HG02943 (cell line): Measurements from ENCODE around the gene GALNT5.
"Not testable (repeated sequence)": the region's sequence is repeated elsewhere in the genome, so short reads cannot be mapped to it uniquely, and the experiment has no call there.

Experiments used
- ATAC-seq: cut with Tn5 transposase; IDR thresholded peaks from one replicate; pipeline ENCODE4 v1.9.1; 2021; ENCODE audit warnings: mild to moderate bottlenecking, low read depth, moderate library complexity; ENCODE audit not compliant: unreplicated experiment

GALNT5 gene

GRCh38 chr2:157250836-157251235 lies 6.7 kb upstream of the GALNT5 start:
- no peak for ATAC-seq

GRCh38 chr2:157251932-157252331 lies 5.6 kb upstream of the GALNT5 start:
- ATAC-seq, result no peak

- no peak for ATAC-seq
These were observed 5.0 kb upstream of the GALNT5 start for GRCh38 chr2:157252529-157252928.

GRCh38 chr2:157254041-157254440 lies 3.5 kb upstream of the GALNT5 start:
- no peak for ATAC-seq

- ATAC-seq, result no peak
These were observed 1.8 kb upstream of the GALNT5 start for GRCh38 chr2:157255746-157256145.

- ATAC-seq, result peak; percentile 99
These were observed 879 bp upstream of the GALNT5 start for GRCh38 chr2:157256626-157257025.

- no peak for ATAC-seq
These were observed 1.2 kb downstream of the GALNT5 start for GRCh38 chr2:157258520-157259326.

- no peak for ATAC-seq
These were observed 1.9 kb downstream of the GALNT5 start for GRCh38 chr2:157259386-157259785.

GRCh38 chr2:157259960-157260359 lies 2.5 kb downstream of the GALNT5 start:
- no peak for ATAC-seq

GRCh38 chr2:157260533-157261198 lies 3.2 kb downstream of the GALNT5 start:
- ATAC-seq, result no peak

- no peak for ATAC-seq
These were observed 3.8 kb downstream of the GALNT5 start for GRCh38 chr2:157261199-157261782.

- no peak for ATAC-seq
These were observed 4.7 kb downstream of the GALNT5 start for GRCh38 chr2:157262248-157262647.

GRCh38 chr2:157264099-157264498 lies 6.6 kb downstream of the GALNT5 start:
- no peak for ATAC-seq

- no peak for ATAC-seq
These were observed 8.3 kb downstream of the GALNT5 start for GRCh38 chr2:157265825-157266224.

GRCh38 chr2:157267476-157267875 lies 10.0 kb downstream of the GALNT5 start:
- ATAC-seq, result no peak

GRCh38 chr2:157269060-157269459 lies 11.6 kb downstream of the GALNT5 start:
- ATAC-seq, result no peak

- peak; percentile 60 for ATAC-seq
These were observed 12.4 kb downstream of the GALNT5 start for GRCh38 chr2:157269922-157270321.

GRCh38 chr2:157271590-157272203 lies 14.2 kb downstream of the GALNT5 start:
- ATAC-seq, result no peak

GRCh38 chr2:157279311-157279710 lies 21.8 kb downstream of the GALNT5 start:
- ATAC-seq, result not testable (repeated sequence)

GRCh38 chr2:157281316-157281715 lies 23.8 kb downstream of the GALNT5 start:
- no peak for ATAC-seq

- no peak for ATAC-seq
These were observed 26.0 kb downstream of the GALNT5 start for GRCh38 chr2:157283468-157283867.
